Omental fat pad (tissue), 4 donors: ENCODE measurements around the gene ZSCAN1. TPM values are rescaled to one million over a fixed set of nuclear protein-coding genes. Genes with fewer than 3 reads are reported as not detected.

Experiments
- ATAC-seq: fragments of 150-250 bp; one replicate; pipeline ENCODE4 v1.9.1; 2016; ENCODE audit warnings: mild to moderate bottlenecking, moderate library complexity; ENCODE audit not compliant: low FRiP score
- DNase-seq: peaks from one replicate; pipeline ENCODE4 v3.0.0-alpha.2; 2019; ENCODE audit warnings: low spot score
- CTCF ChIP-seq, 3 donors: fragments of 450-650 bp; IDR thresholded peaks; one replicate each; pipeline ENCODE4 v1.5.1; 2016 to 2017; ENCODE audit warnings: antibody characterized with exemption in 3 of 3, mild to moderate bottlenecking in 3 of 3, moderate library complexity in 2 of 3
- total RNA-seq, 4 donors: library from RNA; depleted of rRNA; stranded (reverse); fragments of >200 nt; gene quantifications; one replicate each; pipeline ENCODE4 v1.1.0, GENCODE V29; 2016

ZSCAN1 gene
- not detected for total RNA-seq

- no peak for TF ChIP-seq CTCF (IDR thresholded peaks at IDR 0.05)
- ATAC-seq (no peak), DNase-seq (peak; percentile 38)
Observed at GRCh38 chr19:58033741-58034476, at the start of gene ZSCAN1. ZSCAN1 (plus strand) TSS chr19:58034025; CDS start chr19:58037837, 3,812 bp downstream.

GRCh38 chr19:57992841-57993240 lies 41.0 kb upstream of the ZSCAN1 start:
- DNase-seq, result no peak
- no peak for ATAC-seq
- no peak for TF ChIP-seq CTCF (IDR thresholded peaks at IDR 0.05)

DNA sequence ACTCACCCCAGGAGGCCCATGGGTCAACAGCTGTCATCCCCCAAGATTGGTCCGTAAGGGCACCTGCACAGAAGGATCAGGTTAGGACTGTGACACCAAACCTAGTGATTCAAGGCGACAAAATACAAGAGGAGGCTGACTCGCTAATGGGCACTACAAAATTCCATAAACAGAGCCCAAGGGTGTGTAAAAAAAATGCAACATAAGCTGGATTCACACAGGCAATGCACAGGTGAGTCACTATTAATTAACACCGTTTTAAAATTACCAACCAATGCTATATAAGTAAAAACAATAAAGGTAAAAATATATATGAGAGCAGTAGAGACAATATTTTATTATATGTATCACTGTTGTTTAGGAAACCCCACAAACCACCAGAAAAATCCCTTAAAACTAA lies 33.1 kb upstream of the ZSCAN1 start:
- TF ChIP-seq CTCF (IDR thresholded peaks at IDR 0.05), result no peak
- no peak for DNase-seq
- ATAC-seq, result no peak

- ATAC-seq, result no peak
- no peak for DNase-seq
- no peak for TF ChIP-seq CTCF (IDR thresholded peaks at IDR 0.05)
Observed at GRCh38 chr19:58001895-58002369, 31.9 kb upstream of the ZSCAN1 start.

GRCh38 chr19:58002384-58003173 lies 31.2 kb upstream of the ZSCAN1 start, which contains the start of gene ZNF606:
ZNF606 (minus strand) TSS chr19:58002820; CDS start chr19:58001319, 1,501 bp downstream.
- ATAC-seq (peak; percentile 94), DNase-seq (peak; percentile 43)
- no peak for TF ChIP-seq CTCF (IDR thresholded peaks at IDR 0.05)

- ATAC-seq (no peak), DNase-seq (no peak)
- TF ChIP-seq CTCF (IDR thresholded peaks at IDR 0.05), result no peak
Observed at GRCh38 chr19:58003174-58003828, 30.5 kb upstream of the ZSCAN1 start.
